Measurements from ENCODE around the gene KDM2B.

The KDM2B gene

DNA sequence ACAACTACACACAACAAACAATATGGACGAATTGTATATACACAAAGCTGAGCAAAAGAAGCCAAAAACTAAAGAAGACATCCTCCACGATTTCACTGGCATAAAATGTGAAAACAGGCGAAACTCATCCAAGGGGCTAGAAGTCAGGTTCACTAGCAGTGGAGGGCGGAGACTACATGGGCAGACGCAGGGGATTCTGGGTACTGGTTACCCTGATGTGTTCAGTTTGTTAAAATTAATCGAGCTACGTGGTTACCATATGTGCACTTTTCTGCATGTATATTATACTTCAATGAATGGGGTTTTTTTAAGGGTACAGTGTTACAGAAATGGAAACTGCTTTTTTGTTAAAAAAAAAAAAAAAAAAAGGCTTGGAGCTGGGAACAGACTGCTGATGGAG lies 12.3 kb downstream of the KDM2B start:
- TF ChIP-seq, protein P1, sequence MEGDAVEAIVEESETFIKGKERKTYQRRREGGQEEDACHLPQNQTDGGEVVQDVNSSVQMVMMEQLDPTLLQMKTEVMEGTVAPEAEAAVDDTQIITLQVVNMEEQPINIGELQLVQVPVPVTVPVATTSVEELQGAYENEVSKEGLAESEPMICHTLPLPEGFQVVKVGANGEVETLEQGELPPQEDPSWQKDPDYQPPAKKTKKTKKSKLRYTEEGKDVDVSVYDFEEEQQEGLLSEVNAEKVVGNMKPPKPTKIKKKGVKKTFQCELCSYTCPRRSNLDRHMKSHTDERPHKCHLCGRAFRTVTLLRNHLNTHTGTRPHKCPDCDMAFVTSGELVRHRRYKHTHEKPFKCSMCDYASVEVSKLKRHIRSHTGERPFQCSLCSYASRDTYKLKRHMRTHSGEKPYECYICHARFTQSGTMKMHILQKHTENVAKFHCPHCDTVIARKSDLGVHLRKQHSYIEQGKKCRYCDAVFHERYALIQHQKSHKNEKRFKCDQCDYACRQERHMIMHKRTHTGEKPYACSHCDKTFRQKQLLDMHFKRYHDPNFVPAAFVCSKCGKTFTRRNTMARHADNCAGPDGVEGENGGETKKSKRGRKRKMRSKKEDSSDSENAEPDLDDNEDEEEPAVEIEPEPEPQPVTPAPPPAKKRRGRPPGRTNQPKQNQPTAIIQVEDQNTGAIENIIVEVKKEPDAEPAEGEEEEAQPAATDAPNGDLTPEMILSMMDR (IDR thresholded peaks at IDR 0.05; ENCODE audit: low read depth, low read length, poor library complexity, severe bottlenecking): no peak
- no peak for TF ChIP-seq EZH2phosphoT487 (IDR thresholded peaks at IDR 0.05; ENCODE audit: borderline replicate concordance, low read length)
- no peaks in the 10 kb centered on the region for H3K36me3 ChIP-seq (ENCODE audit: control insufficient read depth, low read length)
- H3K4me3 ChIP-seq (ENCODE audit: low read length): no peak overlapping the region
- H3K4me2 ChIP-seq (ENCODE audit: low read length): peak overlapping the region; percentile 39; the same call in 1 of the 2 replicates
- H3K4me1 ChIP-seq (ENCODE audit: control insufficient read depth, low read length): peaks cover 12% of the 10 kb centered on the region
- no peaks in the 10 kb centered on the region for H3K79me2 ChIP-seq (ENCODE audit: control insufficient read depth, low read length)
- no peaks in the 10 kb centered on the region for H3K9me2 ChIP-seq (replicated peaks; ENCODE audit: control insufficient read depth, low read length)
- H3K27ac ChIP-seq (ENCODE audit: low read depth, low read length): no peak overlapping the region
- no peaks in the 10 kb centered on the region for H4K20me1 ChIP-seq (ENCODE audit: control insufficient read depth, insufficient read depth, low read depth, low read length)
- no peaks in the 10 kb centered on the region; the same call in 1 of the 2 replicates for H3F3A ChIP-seq (ENCODE audit: control insufficient read depth, insufficient read depth)
- no peaks in the 10 kb centered on the region for H3K9me3 ChIP-seq (ENCODE audit: control insufficient read depth, insufficient read depth, low read length)
- no peaks in the 10 kb centered on the region for H3K27me3 ChIP-seq (ENCODE audit: control insufficient read depth, low read length)

DNA sequence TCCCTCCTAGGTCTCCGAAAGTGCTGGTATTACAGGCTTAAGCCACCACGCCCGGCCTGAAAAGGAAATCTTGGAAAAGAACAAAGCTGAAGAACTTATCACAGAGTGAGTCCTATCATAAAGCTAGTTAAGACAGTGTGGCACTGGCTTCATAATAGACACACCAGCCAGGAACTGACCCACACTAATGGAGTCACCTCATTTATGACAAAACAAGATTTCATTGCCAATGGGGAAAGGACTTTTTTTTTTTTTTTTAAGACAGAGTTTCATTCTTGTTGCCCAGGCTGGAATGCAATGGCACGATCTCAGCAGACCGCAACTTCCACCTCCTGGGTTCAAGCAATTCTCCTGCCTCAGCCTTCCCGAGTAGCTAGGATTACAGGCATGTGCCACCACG lies 15.7 kb downstream of the KDM2B start:
- Histone ChIP-seq H3K27me3 (ENCODE audit: control insufficient read depth, low read length) (no peaks in the 10 kb centered on the region), H3K4me1 (ENCODE audit: control insufficient read depth, low read length) (peaks cover 40% of the 10 kb centered on the region), H3K27ac (ENCODE audit: low read depth, low read length) (no peak overlapping the region), H3K4me3 (ENCODE audit: low read length) (no peak overlapping the region), H3K4me2 (ENCODE audit: low read length) (no peak overlapping the region), H3K9me2 (replicated peaks; ENCODE audit: control insufficient read depth, low read length) (no peaks in the 10 kb centered on the region), H3K36me3 (ENCODE audit: control insufficient read depth, low read length) (no peaks in the 10 kb centered on the region), H4K20me1 (ENCODE audit: control insufficient read depth, insufficient read depth, low read depth, low read length) (no peaks in the 10 kb centered on the region), H3K79me2 (ENCODE audit: control insufficient read depth, low read length) (no peaks in the 10 kb centered on the region), H3K9me3 (ENCODE audit: control insufficient read depth, insufficient read depth, low read length) (no peaks in the 10 kb centered on the region), H3F3A (ENCODE audit: control insufficient read depth, insufficient read depth) (no peaks in the 10 kb centered on the region; the same call in 1 of the 2 replicates)
- TF ChIP-seq, protein P1 (IDR thresholded peaks at IDR 0.05; ENCODE audit: low read depth, low read length, poor library complexity, severe bottlenecking): no peak
- TF ChIP-seq EZH2phosphoT487 (IDR thresholded peaks at IDR 0.05; ENCODE audit: borderline replicate concordance, low read length): no peak

DNA sequence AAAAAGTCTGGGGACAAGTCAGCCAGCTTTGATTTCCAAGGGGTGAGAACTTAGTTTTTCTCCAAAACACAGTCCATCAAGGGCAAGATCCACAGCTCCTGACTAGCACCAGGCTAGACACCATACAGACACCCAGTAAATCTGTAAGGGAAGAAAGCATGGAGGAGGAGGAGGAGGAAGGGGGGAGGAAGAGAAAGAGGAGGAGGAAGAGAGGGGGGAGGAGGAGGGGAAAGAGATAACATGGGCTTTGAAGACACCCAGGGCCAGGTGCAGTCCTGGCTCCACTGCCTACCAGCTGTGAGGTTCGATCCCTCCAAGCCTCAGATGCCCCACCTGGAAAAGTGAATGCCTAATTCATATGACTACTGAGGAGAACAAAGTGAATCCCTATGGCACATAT lies 18.3 kb downstream of the KDM2B start:
- Histone ChIP-seq H3K79me2 (ENCODE audit: control insufficient read depth, low read length) (no peaks in the 10 kb centered on the region), H3K27ac (ENCODE audit: low read depth, low read length) (0 out of 2 replicates have a peak overlapping the region, but pooled peaks have one; percentile 20), H3K4me2 (ENCODE audit: low read length) (peak overlapping the region; percentile 33), H3K9me2 (replicated peaks; ENCODE audit: control insufficient read depth, low read length) (no peaks in the 10 kb centered on the region), H3F3A (ENCODE audit: control insufficient read depth, insufficient read depth) (no peaks in the 10 kb centered on the region; the same call in 1 of the 2 replicates), H3K27me3 (ENCODE audit: control insufficient read depth, low read length) (no peaks in the 10 kb centered on the region), H3K4me1 (ENCODE audit: control insufficient read depth, low read length) (peaks cover 29% of the 10 kb centered on the region), H4K20me1 (ENCODE audit: control insufficient read depth, insufficient read depth, low read depth, low read length) (no peaks in the 10 kb centered on the region), H3K4me3 (ENCODE audit: low read length) (no peak overlapping the region), H3K9me3 (ENCODE audit: control insufficient read depth, insufficient read depth, low read length) (no peaks in the 10 kb centered on the region), H3K36me3 (ENCODE audit: control insufficient read depth, low read length) (no peaks in the 10 kb centered on the region)
- TF ChIP-seq EZH2phosphoT487 (IDR thresholded peaks at IDR 0.05; ENCODE audit: borderline replicate concordance, low read length): no peak
- TF ChIP-seq, protein P1 (IDR thresholded peaks at IDR 0.05; ENCODE audit: low read depth, low read length, poor library complexity, severe bottlenecking): no peak

Data from DOHH2 (cell line).